Activated CD8-positive, alpha-beta memory T cell treated with anti-CD3 and anti-CD28 coated beads, Interleukin-2, amount 50 U/mL, for 24 hours (primary cell): ENCODE data around the gene CTSW.
"Not testable (repeated sequence)": the region's sequence is repeated elsewhere in the genome, so short reads cannot be mapped to it uniquely, and the experiment has no call there.

Source experiments
- DNase-seq: peaks from one replicate; pipeline ENCODE4 v3.0.0-alpha.2; 2020; ENCODE audit errors: extremely low read depth

The CTSW gene

GRCh38 chr11:65885808-65886536 is 6.3 kb downstream of the CTSW start:
- no peak for DNase-seq

- DNase-seq = no peak
These were observed 7.4 kb downstream of the CTSW start for GRCh38 chr11:65886826-65887722.

- no peak for DNase-seq
These were observed 8.1 kb downstream of the CTSW start for GRCh38 chr11:65887723-65888162.

- peak; percentile 89 for DNase-seq
These were observed 8.7 kb downstream of the CTSW start, which contains the start of gene FIBP for GRCh38 chr11:65888163-65888814. FIBP (minus strand) TSS chr11:65888471; CDS start chr11:65888418, 53 bp downstream.

GRCh38 chr11:65890324-65891218 is 10.9 kb downstream of the CTSW start, which contains the start of gene CCDC85B:
CCDC85B (plus strand) TSS chr11:65890673; CDS start chr11:65890784, 111 bp downstream.
- peak; percentile 97 for DNase-seq

- no peak for DNase-seq
These were observed 11.8 kb downstream of the CTSW start for GRCh38 chr11:65891219-65892136.

GRCh38 chr11:65892137-65892540 is 12.5 kb downstream of the CTSW start:
- not testable (repeated sequence) for DNase-seq

- DNase-seq = no peak
These were observed 13.2 kb downstream of the CTSW start for GRCh38 chr11:65892661-65893317.

GRCh38 chr11:65894034-65894591 is 14.5 kb downstream of the CTSW start:
- no peak for DNase-seq

- no peak for DNase-seq
These were observed 15.9 kb downstream of the CTSW start for GRCh38 chr11:65895482-65895981.

- no peak for DNase-seq
These were observed 16.7 kb downstream of the CTSW start for GRCh38 chr11:65896034-65896999.

- no peak for DNase-seq
These were observed 17.4 kb downstream of the CTSW start for GRCh38 chr11:65897020-65897471.

- no peak for DNase-seq
These were observed 19.2 kb downstream of the CTSW start for GRCh38 chr11:65898656-65899355.

- no peak for DNase-seq
These were observed 19.9 kb downstream of the CTSW start for GRCh38 chr11:65899356-65900124.

- peak; percentile 82 for DNase-seq
These were observed 20.7 kb downstream of the CTSW start, which contains the start of gene FOSL1 for GRCh38 chr11:65900125-65900898. FOSL1 (minus strand) TSS chr11:65900388; CDS start chr11:65900339, 49 bp downstream.
